ENCODE data around the gene MYEOV. TPM values are rescaled to one million over a fixed set of nuclear protein-coding genes. Genes with fewer than 3 reads are reported as not detected.

MYEOV gene
- total and polyA plus RNA-seq, 9 of the 15 experiments (the other 6 are each of a cell fraction or from before 2014, with no cell fraction given) = 10.2 to 133 (median 32.2) TPM

DNA sequence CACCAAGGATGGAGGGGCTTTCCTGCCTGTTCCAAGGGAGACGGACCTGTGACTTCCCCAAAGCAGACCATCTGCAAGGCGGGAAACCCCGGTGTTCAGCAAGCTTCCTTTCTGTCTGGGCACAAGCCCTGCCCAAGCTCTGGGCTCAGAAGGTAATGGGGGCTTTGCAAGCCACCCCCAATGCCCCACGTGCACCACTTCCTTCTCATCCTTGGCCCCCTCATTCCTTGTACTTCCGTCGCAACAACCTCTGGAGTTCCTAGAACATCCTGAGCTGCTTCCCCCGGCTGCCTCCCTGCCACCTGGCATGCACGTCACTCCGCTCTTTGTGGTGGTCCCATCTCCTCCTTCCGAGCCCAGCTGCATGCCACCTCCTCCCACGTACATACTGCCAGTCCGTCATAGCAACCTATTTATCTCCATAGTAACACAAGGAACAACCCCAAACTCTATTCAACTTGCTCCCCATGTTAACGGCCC lies 3.9 kb downstream of the MYEOV start (continued):
- TF ChIP-seq RBFOX2 (IDR thresholded peaks at IDR 0.05; ENCODE audit: low read depth, low read length) (peak; percentile 32), ZNF121 (CRISPR knock-in tag; conservative IDR thresholded peaks at IDR 0.05) (0 out of 2 replicates have a peak, but pooled peaks have one; percentile 4), KDM1A (IDR thresholded peaks at IDR 0.05) (no peak), YBX1 (IDR thresholded peaks at IDR 0.05) (no peak), NONO (IDR thresholded peaks at IDR 0.05; ENCODE audit: low read depth in 2 of 2, low read length in 1 of 2) (no peak), ZNF778 (CRISPR knock-in tag; IDR thresholded peaks at IDR 0.05) (no peak), FOXA1 (IDR thresholded peaks at IDR 0.05; ENCODE audit: borderline replicate concordance) (no peak), ELF1 (tag; IDR thresholded peaks at IDR 0.05) (no peak), CREB1 (IDR thresholded peaks at IDR 0.05) (no peak), CREB1 (CRISPR knock-in tag; IDR thresholded peaks at IDR 0.05) (no peak), RB1 (IDR thresholded peaks at IDR 0.05; ENCODE audit: low read depth) (no peak), ZFP1 (CRISPR knock-in tag; IDR thresholded peaks at IDR 0.05) (no peak), ZBTB7A (IDR thresholded peaks at IDR 0.05; ENCODE audit: borderline replicate concordance, control insufficient read depth, low read depth, low read length) (no peak), ZNF175 (CRISPR knock-in tag; IDR thresholded peaks at IDR 0.05; ENCODE audit: low read depth) (no peak), ZNF184 (CRISPR knock-in tag; IDR thresholded peaks at IDR 0.05) (no peak), TFAM (CRISPR knock-in tag; conservative IDR thresholded peaks at IDR 0.05) (no peak), ZNF316 (IDR thresholded peaks at IDR 0.05) (no peak), GATA2 (CRISPR knock-in tag; IDR thresholded peaks at IDR 0.05) (no peak), TBP (optimal IDR thresholded peaks at IDR 0.05; ENCODE audit: low read depth, low read length) (no peak), SMAD1 (IDR thresholded peaks at IDR 0.05; ENCODE audit: low read depth, low read length, partially characterized antibody) (no peak), LCOR (CRISPR knock-in tag; IDR thresholded peaks at IDR 0.05) (no peak)
- TF ChIP-seq, protein P1, sequence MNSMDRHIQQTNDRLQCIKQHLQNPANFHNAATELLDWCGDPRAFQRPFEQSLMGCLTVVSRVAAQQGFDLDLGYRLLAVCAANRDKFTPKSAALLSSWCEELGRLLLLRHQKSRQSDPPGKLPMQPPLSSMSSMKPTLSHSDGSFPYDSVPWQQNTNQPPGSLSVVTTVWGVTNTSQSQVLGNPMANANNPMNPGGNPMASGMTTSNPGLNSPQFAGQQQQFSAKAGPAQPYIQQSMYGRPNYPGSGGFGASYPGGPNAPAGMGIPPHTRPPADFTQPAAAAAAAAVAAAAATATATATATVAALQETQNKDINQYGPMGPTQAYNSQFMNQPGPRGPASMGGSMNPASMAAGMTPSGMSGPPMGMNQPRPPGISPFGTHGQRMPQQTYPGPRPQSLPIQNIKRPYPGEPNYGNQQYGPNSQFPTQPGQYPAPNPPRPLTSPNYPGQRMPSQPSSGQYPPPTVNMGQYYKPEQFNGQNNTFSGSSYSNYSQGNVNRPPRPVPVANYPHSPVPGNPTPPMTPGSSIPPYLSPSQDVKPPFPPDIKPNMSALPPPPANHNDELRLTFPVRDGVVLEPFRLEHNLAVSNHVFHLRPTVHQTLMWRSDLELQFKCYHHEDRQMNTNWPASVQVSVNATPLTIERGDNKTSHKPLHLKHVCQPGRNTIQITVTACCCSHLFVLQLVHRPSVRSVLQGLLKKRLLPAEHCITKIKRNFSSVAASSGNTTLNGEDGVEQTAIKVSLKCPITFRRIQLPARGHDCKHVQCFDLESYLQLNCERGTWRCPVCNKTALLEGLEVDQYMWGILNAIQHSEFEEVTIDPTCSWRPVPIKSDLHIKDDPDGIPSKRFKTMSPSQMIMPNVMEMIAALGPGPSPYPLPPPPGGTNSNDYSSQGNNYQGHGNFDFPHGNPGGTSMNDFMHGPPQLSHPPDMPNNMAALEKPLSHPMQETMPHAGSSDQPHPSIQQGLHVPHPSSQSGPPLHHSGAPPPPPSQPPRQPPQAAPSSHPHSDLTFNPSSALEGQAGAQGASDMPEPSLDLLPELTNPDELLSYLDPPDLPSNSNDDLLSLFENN (IDR thresholded peaks at IDR 0.05; ENCODE audit: low read depth in 2 of 2, low read length in 2 of 2) = no peak
- TF ChIP-seq, protein P2, sequence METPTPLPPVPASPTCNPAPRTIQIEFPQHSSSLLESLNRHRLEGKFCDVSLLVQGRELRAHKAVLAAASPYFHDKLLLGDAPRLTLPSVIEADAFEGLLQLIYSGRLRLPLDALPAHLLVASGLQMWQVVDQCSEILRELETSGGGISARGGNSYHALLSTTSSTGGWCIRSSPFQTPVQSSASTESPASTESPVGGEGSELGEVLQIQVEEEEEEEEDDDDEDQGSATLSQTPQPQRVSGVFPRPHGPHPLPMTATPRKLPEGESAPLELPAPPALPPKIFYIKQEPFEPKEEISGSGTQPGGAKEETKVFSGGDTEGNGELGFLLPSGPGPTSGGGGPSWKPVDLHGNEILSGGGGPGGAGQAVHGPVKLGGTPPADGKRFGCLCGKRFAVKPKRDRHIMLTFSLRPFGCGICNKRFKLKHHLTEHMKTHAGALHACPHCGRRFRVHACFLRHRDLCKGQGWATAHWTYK (CRISPR knock-in tag; IDR thresholded peaks at IDR 0.05) = no peak

Data from K562 (cell line).